ENCODE results near the gene SLC9A3. TPM values are rescaled to one million over a fixed set of nuclear protein-coding genes. Genes with fewer than 3 reads are reported as not detected.
"Not testable (repeated sequence)": the region's sequence is repeated elsewhere in the genome, so short reads cannot be mapped to it uniquely, and the experiment has no call there.

The SLC9A3 gene
- total RNA-seq, 2 donors from 2014 or later, result 78.1 to 170 TPM

DNA sequence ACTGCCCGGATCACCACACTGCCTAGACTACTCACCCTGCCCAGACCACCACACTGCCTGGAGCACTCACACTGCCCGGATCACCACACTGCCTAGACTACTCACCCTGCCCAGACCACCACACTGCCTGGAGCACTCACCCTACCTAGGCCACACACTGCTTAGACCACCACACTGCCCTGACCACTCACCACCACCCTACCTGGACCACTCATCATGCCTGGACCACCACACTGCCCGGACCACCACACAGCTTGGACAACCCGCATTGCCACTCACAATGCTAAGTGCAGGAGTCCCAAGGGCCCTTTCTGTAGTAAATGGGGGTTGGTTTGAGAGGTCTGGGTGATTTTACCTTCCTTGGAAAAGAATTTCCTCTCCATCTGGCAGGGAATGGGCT is 33.7 kb upstream of the SLC9A3 start:
- DNase-seq; intact Hi-C loops (cut with DNase I, micrococcal nuclease); ATAC-seq: not testable (repeated sequence)

DNA sequence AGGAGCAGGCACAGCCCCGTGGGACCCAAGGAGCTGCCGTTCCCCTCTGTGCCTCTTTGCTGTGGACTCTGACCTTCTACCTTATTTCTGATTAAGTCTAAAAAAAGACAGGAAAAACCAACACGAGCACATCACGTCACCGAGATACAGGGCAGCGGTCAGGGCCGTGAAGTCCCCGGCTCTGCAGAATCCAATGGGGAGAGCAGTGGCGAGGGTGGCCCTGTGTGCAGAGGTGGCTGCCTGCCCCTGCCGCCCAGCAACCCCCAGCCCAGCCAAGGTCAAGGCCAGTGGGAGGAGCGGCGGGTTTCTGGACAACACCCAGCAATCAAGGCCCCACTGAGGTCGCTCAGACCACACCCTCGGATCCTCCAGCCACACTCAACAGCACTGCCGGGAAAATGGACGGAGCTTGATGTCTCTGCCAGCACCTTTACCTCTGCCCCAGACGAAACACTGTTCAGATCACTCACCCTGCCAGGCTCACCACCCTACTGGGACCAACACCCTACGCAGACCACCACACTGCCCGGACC is 32.7 kb upstream of the SLC9A3 start:
- ATAC-seq, result peak; percentile 66
- intact Hi-C loops (cut with DNase I, micrococcal nuclease), result no loop called here
- peak in 1 of 2 donors; percentile 26 for DNase-seq

DNA sequence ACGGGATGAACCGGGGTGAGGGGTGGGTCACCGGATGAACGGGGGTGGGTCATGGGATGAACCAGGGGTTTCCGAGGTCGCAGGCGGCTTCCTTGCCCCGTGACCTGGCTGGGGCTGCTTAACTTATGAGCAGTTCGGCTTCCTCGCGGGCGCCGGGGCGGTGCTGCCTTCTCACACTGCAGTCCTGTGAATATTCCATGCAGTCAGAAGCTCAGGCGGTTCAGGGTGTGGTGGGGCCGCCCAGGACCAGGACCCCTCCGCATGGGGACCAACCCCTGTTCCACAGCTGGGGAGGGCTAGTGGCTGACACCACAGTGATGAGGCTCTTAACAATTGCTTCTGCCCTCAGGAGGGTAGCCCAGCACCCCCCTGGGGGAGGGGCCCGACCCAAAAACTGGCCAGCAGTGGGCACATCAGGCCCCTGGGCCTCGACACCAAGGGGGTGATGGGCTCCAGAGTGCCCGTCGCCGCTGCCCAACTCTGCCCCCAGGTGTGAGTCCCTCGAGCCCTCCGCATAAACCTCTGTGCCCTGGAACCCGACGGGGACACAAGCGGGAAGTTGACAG is 30.9 kb upstream of the SLC9A3 start:
- DNase-seq (peak in 1 of 2 donors; percentile 52), ATAC-seq (peak; percentile 48)
- intact Hi-C loops (cut with DNase I, micrococcal nuclease), result no loop called here

DNA sequence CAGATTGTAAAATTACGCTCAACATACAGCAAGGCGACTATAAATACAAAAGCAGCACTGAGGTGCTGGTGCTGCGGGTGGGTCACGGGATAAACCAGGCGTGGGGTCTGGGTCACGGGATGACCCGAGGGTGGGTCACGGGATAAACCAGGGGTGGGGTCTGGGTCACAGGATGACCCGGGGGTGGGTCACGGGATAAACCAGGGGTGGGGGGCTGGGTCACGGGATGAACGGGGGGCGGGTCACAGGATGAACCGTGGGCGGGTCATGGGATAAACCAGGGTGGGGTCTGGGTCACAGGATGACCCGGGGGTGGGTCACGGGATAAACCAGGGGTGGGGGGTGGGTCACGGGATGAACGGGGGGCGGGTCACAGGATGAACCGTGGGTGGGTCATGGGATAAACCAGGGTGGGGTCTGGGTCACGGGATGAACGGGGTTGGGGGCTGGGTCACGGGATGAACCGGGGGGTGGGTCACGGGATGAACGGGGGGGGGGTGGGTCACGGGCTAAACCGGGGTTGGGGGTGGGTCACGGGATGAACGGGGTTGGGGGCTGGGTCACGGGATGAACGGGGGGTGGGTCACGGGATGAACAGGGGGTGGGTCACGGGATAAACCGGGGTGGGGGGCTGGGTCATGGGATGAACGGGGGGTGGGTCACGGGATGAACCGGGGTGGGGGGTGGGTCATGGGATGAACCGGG is 30.2 kb upstream of the SLC9A3 start:
- intact Hi-C loops (cut with DNase I, micrococcal nuclease), result no loop called here
- ATAC-seq (no peak), DNase-seq (peak in 1 of 2 donors; percentile 11)

DNA sequence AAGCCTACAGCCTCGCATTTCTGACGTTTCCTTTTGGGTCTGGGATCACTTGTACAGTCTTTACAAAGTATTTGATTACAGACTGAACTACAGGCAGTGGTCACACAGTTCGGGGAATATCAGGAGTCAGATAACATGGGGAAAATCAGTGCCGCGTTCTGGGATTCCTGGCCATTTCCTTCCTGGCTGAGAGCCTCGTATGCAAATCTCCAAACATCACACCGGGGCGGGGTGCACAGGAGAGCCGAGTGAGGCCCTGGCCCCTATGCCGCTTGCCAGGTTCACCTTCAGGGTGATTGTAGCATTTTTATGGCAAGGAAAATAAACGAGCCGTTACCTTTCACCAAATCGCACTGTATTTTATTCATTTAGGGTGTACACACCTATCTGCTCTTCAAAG is 29.6 kb upstream of the SLC9A3 start:
- DNase-seq (peak; percentile 76 to 89), ATAC-seq (peak; percentile 83)
- intact Hi-C loops (cut with DNase I, micrococcal nuclease), result no loop called here

DNA sequence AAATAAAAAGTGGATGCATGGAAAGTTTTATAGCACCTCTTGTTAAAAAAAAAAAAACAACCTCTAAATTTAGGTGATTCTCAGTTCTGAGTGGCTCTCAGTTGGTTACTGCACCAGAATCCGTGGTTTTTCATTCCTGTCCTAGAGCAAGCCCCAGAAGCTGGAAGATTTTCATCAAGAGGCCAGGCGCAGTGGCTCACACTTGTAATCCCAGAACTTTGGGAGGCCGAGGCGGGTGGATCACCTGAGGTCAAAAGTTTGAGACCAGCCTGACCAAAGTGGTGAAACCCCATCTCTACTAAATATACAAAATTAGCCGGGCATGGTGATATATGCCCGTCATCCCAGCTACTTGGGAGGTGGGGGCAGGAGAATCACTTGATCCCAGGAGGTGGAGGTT is 27.2 kb upstream of the SLC9A3 start:
- no peak for ATAC-seq
- peak in 1 of 2 donors; percentile 6 for DNase-seq
- intact Hi-C loops (cut with DNase I, micrococcal nuclease), result no loop called here

DNA sequence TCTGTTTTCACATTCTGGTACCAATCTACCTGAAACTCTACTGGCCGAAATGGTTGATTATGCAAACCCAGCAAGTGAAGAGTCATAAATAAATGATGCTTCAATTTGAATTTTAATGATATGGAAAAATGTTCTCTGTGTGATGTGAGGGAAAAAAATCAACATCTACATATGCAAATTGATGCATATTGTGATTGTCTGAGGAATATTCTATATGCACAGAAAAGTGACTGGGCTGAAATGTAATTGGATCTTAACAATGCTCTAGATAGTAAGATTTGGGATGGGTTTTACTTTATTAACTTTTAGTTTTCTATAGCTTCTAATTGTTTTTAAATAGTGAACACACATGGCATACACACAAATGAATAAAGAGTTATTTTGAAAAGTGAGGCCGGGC is 25.0 kb upstream of the SLC9A3 start:
- intact Hi-C loops (cut with DNase I, micrococcal nuclease), result no loop called here
- ATAC-seq, result no peak
- no peak for DNase-seq

DNA sequence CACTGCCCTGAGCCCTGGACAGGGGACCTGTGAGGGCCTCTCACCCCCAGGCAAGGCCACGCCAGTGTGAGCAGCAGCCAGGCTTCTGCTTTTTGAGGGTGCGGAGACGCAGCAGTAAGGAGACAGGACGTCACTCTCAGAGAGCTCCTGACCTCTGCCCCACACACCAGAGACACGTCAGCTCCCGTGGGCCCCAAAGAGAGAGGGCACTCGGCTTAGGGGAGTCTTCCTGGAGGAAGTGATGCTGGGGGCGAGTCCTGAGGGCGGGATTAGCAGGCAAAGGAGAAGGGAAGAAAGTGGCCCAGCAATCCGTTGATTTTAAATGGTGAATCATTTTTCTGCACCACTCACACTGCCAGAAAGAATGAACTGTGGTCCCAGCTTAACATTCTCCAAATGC is 24.0 kb upstream of the SLC9A3 start:
- intact Hi-C loops (cut with DNase I, micrococcal nuclease), result no loop called here
- ATAC-seq, result no peak
- DNase-seq, result peak; percentile 7 to 38

DNA sequence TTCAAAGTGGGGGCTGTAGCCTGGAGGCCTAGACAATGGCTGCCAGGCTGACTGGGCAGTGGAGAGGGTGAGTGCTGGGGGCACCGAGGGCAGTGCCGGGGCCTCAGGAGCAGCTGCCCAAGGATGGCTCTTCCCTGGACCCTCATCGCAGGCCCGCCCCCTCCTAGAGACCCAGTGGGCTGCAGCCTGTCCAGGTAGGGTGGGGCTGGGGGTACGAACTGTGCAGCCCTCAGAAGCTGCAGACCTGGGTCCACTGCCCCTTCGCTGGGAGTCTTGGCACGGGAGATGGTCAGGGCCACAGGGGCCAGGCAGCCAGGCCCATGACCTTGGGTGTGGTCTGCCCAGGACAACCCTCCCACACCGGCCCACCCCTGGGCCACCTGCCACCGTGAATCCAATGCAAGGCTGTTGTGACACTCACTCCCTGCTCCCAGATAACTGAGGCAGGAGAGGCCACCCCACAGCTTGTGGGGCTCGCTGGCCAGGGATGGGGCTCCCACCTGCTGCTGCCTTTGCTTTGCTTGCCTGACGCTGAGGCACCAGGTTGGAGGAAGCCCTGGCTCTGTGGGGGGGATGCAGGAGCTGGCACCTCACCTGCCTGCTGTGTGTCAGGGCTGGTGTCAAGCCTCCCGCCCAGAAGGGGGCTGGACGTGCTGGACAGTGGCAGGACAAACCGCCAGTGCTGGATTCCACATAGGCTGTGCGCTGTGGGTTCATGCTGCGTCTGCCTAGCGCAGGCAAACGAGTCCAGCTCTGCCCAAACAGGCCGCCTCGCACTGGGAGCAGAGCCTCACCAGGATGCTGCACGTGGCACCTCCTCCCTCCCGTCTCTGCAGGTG is 23.1 kb upstream of the SLC9A3 start:
- peak; percentile 22 to 29 for DNase-seq
- intact Hi-C loops (cut with DNase I, micrococcal nuclease), result no loop called here
- peak; percentile 38 for ATAC-seq

DNA sequence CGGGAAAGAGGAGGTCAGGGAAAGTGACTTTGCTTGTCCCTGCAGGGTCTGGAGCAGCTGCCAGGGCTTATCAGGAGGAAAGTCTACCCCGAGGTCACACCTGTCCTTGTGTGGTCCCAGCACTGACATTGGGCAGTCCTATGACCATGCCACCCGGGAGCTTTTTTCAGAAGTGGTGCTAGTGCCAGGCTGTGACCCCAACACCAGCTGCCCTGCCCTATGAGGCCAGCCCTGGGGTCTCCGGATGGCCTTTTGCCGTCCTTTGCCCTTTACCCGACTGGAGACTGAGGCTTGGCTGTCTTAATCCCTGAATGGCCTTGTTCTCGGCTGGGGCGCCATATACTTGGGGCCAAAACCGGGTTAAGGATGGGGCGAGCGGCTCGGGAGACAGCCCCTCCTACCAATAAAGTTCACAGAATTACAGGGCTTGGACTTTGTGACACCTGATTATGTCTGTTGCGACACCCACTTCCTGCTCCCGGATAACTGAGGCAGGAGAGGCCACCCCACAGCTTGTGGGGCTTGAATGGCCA is 22.2 kb upstream of the SLC9A3 start:
- intact Hi-C loops (cut with DNase I, micrococcal nuclease), result no loop called here
- ATAC-seq, result peak; percentile 79
- DNase-seq, result peak; percentile 56 to 67

DNA sequence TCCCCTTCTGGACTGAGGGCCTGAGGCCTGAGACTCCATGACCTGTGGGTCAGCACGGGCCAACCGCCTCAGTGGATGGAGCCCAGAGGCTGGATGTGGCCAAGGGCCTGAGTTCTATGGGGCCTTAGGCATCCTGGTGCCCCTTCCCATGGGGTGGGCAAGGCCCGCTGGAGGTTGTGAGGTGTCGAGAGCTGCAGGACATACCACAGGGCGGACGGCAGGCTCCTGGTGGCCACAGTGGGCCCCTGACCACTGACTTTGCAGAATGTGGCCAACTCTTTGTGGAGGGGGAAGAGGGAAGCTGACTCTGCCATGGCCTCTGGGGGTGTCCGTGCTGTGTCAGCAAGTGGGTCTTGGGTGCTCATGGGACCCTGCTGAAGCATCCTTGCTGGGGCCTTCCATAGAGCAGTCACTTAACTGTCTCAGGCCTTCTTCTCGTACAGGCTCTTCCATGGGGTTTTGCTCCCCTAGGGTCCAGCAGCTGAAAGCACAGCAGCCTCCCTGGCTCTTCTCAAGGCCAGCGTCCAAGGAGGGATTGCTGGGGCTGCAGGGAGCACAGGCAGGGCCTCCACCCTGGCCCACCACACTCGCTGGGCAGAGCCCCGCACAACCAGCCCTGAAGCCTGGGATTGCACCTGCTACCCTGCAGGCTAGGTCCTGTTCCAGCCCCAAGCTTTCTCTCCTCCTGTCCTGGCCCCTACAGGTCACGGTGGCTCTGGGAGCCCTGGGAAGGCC is 21.6 kb upstream of the SLC9A3 start:
- DNase-seq (peak in 1 of 2 donors; percentile 20), ATAC-seq (no peak)
- intact Hi-C loops (cut with DNase I, micrococcal nuclease), result no loop called here

DNA sequence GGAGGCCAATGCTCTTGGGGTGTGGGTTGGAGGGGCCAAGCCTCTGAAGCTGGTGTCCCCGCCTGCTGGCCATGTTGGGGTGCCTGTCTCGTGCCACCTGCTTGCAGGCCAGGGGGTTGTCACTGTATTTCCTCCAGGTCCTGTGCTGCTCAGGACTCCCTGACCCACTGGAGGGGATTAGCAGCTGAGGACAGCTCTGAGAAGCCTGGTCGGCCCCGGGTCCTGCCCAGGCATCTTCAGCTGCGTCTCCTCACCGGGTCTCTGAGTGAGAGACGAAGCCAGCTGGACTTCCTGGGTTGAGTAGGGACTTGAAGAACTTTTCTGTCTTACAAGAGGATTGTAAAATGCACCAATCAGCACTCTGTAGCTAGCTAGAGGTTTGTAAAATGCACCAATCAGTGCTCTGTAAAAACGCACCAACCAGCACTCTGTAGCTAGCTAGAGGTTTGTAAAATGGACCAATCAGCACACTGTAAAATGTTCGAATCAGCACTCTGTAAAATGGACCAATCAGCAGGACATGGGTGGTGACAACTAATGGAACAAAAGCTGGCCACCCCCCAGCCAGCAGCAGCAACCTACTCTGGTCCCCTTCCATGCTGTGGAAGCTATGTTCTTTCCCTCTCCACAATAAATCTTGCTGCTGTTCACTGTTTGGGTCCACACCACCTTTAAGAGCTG is 20.6 kb upstream of the SLC9A3 start:
- intact Hi-C loops (cut with DNase I, micrococcal nuclease), result no loop called here
- no peak for ATAC-seq
- DNase-seq, result no peak

DNA sequence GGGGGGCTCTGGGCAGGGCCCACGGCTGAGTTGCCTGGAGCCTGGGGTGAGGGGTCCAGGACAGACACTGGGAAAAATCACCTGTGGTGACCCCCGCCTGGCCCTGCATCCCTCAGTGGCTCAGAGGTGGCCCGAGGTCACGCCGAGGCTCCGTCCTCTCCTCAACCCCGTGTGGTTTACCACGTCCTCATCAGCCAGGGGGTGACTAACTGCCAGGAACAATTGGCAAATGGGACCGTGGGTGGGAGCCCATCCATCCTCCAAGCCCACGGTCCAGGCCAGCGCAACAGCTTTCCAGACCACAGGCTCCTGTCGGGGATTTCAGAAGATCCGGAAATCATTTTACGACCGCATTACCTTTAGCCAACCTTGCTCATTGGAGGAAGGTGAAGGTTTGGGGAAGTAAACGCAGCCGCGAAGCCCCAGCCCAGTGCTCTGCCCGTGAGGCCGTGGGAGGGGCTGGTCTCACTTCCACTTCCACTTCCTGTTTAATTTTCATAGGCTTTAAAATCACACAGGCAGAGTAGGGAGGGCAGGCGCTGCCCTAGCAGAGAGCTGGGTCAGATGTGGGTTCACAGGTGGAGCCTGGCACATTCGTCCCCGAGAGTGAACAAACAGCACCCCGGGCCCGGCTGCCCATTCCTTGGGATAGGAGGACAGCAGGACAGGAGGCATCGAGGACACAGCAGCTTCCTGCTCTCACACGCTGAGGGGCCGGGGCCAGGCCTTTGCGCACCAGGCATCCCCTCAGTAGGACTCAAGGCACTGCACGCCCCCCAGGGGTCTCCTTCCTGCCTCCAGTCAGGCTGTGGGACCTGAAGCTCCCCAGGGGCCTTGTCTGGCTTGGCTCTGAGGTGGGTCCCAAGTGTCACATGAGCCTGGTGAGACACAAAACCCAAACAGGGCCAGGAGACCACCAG is 19.8 kb upstream of the SLC9A3 start:
- intact Hi-C loops (cut with DNase I, micrococcal nuclease), result no loop called here
- DNase-seq, result peak; percentile 74 to 75
- ATAC-seq, result peak; percentile 65

DNA sequence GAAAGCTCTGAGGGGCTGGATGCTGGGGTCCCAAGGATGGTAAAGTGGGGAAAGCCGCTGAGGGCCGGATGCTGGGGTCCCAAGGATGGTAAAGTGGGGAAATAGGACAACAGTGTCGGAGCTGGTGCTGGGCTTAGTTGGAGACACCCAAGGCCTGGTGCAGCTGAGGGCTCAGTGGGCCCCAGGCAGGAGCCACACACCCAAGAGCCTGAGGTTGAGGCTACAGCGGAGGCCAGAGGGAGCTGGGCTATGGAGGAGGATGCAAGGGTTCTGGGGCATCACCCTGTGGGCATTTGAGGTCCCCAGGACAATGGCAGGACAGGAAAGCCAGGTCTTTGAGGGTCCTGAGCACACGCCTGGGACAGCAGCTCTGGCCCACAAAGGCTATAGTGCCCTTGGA is 19.1 kb upstream of the SLC9A3 start:
- no peak for DNase-seq
- intact Hi-C loops (cut with DNase I, micrococcal nuclease), result no loop called here

DNA sequence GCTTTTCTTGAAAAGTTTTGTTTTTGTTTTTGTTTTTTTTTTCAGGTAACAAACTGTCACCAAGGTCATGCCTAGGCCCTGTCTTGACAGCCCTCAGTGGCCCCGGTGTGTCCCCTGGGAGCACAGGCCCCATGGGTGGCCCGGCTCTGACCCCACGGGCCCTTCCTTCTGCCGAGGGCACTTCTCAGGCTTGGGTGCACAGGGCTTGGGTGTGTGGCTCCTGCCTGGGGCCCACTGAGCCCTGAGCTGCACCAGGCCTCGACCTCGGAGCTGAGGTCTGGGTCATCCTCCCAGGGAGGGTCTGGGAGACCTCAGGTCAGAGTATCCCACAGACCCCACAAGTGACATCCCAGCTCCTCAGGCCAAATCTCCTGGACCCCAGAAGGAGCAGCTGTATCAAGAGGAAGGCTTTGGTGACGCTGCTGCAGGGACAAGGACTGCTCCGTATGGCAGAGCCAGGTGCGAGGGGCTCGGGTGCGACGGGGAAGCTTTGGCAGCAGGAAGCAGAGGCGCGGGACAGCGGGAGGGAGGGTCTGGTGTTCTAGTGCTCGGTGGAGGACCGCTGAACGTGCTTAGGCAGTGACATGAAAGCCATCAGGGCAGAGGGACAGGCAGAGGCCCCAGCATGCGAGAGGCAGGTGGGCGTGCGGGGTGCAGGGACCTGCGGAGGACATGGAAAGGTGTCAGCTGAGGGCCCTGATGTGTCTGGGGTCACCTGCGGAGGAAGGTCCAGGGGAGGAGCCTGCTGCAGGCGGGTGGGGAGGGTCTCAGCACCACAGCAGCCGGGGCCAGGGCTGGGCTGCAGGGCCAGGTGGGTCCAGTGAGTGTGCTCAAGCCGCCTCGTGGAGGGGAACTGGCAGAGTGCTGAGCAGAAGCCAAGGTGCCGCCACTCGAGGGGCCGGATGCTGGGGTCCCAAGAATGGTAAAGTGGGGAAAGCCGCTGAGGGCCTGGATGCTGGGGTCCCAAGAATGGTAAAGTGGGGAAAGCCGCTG is 18.4 kb upstream of the SLC9A3 start:
- peak; percentile 8 to 25 for DNase-seq
- intact Hi-C loops (cut with DNase I, micrococcal nuclease), result no loop called here
- ATAC-seq, result no peak

More for the DNA sequence above, 19.1 kb upstream of the SLC9A3 start:
- ATAC-seq, result no peak

Data from left colon (tissue), 2 donors.